OCI-M2 (cell line): Measurements from ENCODE around the gene HHIPL1.

Source experiments
- DNase-seq: peaks from one replicate; lab custom pipeline; 2025; ENCODE audit not compliant: unreplicated experiment; lab: John Stamatoyannopoulos, UW

HHIPL1 gene

DNA sequence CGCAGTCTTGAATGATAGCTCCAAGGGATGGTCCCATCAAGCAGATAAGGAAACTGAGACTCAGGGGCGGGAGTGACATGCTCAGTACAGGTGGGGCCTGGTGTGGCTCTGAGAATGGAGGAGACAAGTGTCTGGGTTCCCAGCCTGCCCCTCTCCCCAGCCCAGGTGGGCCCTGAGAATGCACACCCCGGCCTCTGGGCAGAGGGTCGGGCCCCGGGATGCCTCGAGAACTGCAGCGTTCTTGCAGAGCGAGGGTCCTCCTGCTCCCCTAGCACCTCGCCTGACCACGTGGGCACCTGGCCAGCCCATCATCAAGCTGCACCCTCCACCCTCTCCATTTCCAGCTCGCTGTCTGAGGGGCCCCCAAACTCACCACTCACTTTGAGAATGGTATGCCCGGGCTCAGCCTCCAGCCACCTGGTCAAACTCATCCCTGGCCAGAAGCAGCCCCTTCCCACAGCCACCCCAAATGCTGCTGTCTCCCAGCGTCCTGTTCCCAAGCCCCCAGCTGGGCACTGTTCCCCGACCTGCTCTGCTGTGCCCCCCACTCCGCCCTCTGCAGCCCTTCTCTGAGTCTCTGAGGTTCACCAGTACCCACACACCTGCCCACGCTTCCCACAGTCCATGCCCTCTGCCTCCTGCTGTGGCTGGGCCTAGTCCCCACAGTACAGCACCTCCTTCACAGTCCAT is 83.4 kb downstream of the HHIPL1 start:
- DNase-seq, result no peak

- no peak for DNase-seq
Observed at GRCh38 chr14:99728981-99729451, 84.1 kb downstream of the HHIPL1 start.
